Measurements from ENCODE around the gene DENND1B.

The DENND1B gene

DNA sequence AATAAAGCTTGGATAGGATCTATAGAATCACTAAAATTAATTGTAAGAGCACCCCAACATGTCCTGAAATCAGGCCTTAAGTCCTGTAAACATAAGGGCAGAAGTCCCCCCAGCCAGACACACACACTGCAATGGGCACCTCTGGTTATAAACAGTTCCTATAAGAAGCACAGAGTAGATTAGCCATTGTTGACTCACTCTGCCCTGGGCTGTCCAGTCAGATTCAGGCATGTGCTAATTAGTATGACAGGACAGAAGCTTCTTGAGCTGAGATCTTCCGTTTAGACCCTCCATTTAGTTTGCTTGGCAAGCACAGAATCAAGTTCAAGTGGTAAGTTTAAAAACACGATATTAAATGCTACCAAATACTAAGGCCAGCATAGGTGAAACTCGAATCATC, 11.8 kb upstream of the DENND1B start:
- Histone ChIP-seq H3K9me3 (replicated peaks in 1 of 11) (no peaks in the 10 kb centered on the region), H3K27ac (no peak overlapping the region), H3K27me3 (no peaks in the 10 kb centered on the region), H4K20me1 (no peaks in the 10 kb centered on the region), H3K9ac (no peak overlapping the region), H3K4me2 (no peak overlapping the region), H3K4me3 (no peak overlapping the region), H3K36me3 (no peaks in the 10 kb centered on the region), H3K4me1 (peaks cover 0 to 18% (median 4%) of the 10 kb centered on the region in 10 experiments; a peak in 9 of 20 replicates)
- TF ChIP-seq Cebpa-rat (IDR thresholded peaks at IDR 0.05), result no peak

- H3K36me3 ChIP-seq, result no peaks in the 10 kb centered on the region
- no peak overlapping the region for H3K9ac ChIP-seq
- H3K9me3 ChIP-seq (replicated peaks in 1 of 11), result no peaks in the 10 kb centered on the region
- H3K4me2 ChIP-seq, result no peak overlapping the region
- TF ChIP-seq Cebpa-rat (IDR thresholded peaks at IDR 0.05), result no peak
- H3K27ac ChIP-seq, result no peak overlapping the region
- no peaks in the 10 kb centered on the region for H4K20me1 ChIP-seq
- H3K27me3 ChIP-seq, result no peaks in the 10 kb centered on the region
- H3K4me1 ChIP-seq, result peaks cover 0 to 24% (median 4%) of the 10 kb centered on the region in 10 experiments; a peak in 9 of 20 replicates
- no peak overlapping the region for H3K4me3 ChIP-seq
Observed at GRCh38 chr1:197786280-197786679, 11.0 kb upstream of the DENND1B start.

DNA sequence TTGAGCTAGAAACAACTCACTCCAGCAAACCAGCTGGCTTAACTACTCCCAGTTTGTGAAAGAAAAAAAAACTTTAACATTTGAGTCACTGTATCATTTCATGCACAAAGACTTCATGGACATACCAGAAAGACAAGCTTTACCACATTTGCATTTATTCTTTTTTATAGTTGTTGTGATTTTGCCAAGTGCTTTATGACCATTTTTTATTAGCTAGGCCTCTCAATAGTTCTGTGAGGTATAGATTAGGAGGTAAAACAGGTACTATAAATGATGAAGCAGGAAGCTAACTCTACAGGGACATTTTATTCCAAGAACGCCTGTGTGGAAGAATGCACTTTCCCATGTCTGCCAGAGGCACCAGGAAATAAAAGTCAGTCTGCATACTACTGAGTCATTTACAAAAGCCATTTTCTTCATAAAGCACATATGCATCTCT, 8.2 kb upstream of the DENND1B start:
- H3K27ac ChIP-seq, result no peak overlapping the region
- H3K4me2 ChIP-seq, result peak overlapping the region in 2 of 11 experiments; percentile 40 to 43; a peak in 2 of 22 replicates

DNA sequence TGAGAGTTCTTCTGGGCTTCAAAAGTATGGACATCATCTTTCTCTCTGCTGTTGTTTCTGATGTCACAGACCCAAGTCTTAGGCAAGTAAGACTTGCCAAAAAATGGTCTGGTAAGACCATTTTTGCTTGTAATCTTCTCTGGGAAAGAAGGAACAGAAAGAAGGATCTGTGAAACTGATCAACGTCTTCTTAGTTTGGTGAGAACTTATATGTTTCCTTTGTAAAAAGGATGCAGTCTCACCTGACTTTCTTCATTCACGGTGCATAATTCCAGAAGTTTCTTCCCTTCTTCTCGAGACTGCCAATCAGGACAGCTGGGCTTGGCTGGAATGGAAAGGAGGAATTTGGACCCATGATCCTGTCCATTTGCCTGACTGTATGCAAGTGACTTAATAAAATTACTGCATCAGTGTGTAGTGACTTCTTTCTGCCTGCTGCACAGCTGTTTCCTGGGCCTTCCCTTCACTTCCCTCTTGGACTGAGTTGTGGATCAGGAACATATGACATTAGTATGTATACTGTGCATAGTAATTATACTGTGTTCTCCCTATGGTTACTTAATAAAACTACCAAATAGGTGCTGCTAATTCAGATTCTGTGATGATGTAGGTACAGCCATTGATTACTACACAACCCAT, 7.6 kb upstream of the DENND1B start:
- H3K27ac ChIP-seq, result peak overlapping the region in 2 of 11 experiments; percentile 6 to 15; a peak in 1 of 22 replicates
- H3K36me3 ChIP-seq, result no peaks in the 10 kb centered on the region
- H3K9ac ChIP-seq, result no peak overlapping the region
- peak overlapping the region in 5 of 11 experiments; percentile 3 to 43 (median 40); a peak in 6 of 22 replicates for H3K4me2 ChIP-seq
- no peak overlapping the region for H3K4me3 ChIP-seq
- H3K27me3 ChIP-seq, result no peaks in the 10 kb centered on the region
- no peak for TF ChIP-seq Cebpa-rat (IDR thresholded peaks at IDR 0.05)
- H3K4me1 ChIP-seq, result peaks cover 9 to 37% (median 13%) of the 10 kb centered on the region in 10 experiments; a peak in 19 of 20 replicates
- H4K20me1 ChIP-seq, result no peaks in the 10 kb centered on the region
- H3K9me3 ChIP-seq (replicated peaks in 1 of 11), result peaks cover 0 to 6% (median 0%) of the 10 kb centered on the region in 11 experiments; a peak in 3 of 22 replicates

More for the DNA sequence above, 8.2 kb upstream of the DENND1B start:
- Histone ChIP-seq H3K4me1 (peaks cover 3 to 30% (median 8%) of the 10 kb centered on the region in 10 experiments; a peak in 17 of 20 replicates), H3K36me3 (no peaks in the 10 kb centered on the region), H3K9ac (no peak overlapping the region), H3K4me3 (no peak overlapping the region), H3K27me3 (no peaks in the 10 kb centered on the region), H4K20me1 (no peaks in the 10 kb centered on the region), H3K9me3 (replicated peaks in 1 of 11) (peaks cover 0 to 6% (median 0%) of the 10 kb centered on the region in 11 experiments; a peak in 3 of 22 replicates)
- TF ChIP-seq Cebpa-rat (IDR thresholded peaks at IDR 0.05), result no peak

- no peaks in the 10 kb centered on the region for H3K27me3 ChIP-seq
- no peak for TF ChIP-seq Cebpa-rat (IDR thresholded peaks at IDR 0.05)
- peaks cover 0 to 6% (median 0%) of the 10 kb centered on the region in 11 experiments; a peak in 3 of 22 replicates for H3K9me3 ChIP-seq (replicated peaks in 1 of 11)
- no peak overlapping the region for H3K9ac ChIP-seq
- peak overlapping the region in 2 of 11 experiments; percentile 6 to 15; a peak in 1 of 22 replicates for H3K27ac ChIP-seq
- no peaks in the 10 kb centered on the region for H3K36me3 ChIP-seq
- peak overlapping the region in 4 of 11 experiments; percentile 3 to 43 (median 40); a peak in 5 of 22 replicates for H3K4me2 ChIP-seq
- H3K4me3 ChIP-seq, result no peak overlapping the region
- peaks cover 9 to 44% (median 13%) of the 10 kb centered on the region in 10 experiments; a peak in 19 of 20 replicates for H3K4me1 ChIP-seq
- H4K20me1 ChIP-seq, result no peaks in the 10 kb centered on the region
Observed at GRCh38 chr1:197781968-197782721, 6.9 kb upstream of the DENND1B start.

DNA sequence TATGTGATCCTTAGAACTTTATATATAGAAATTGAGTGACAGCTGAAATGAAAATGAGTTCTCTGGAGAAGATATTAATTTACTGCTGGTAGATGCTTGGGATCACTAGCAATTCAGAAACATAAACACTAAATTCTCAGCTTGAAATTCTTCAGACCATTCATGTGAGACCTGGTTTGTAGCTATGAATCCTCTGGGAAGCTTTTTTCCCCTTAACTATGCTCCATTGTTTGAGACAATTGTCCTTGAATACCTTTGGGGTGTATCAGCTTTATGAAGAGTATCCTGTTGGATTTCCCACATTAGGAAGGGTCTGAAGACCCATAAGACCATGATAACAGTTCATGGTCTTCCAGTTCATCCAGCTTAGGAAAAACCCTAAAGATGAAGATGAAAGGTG, 4.6 kb upstream of the DENND1B start:
- Histone ChIP-seq H4K20me1 (peaks cover 0 to 6% (median 0%) of the 10 kb centered on the region in 11 experiments; a peak in 1 of 22 replicates), H3K9me3 (replicated peaks in 1 of 11) (peaks cover 0 to 6% (median 0%) of the 10 kb centered on the region in 11 experiments; a peak in 3 of 22 replicates), H3K9ac (no peak overlapping the region), H3K4me3 (no peak overlapping the region), H3K4me1 (peaks cover 23 to 62% (median 30%) of the 10 kb centered on the region in 10 experiments), H3K36me3 (no peaks in the 10 kb centered on the region), H3K27ac (no peak overlapping the region), H3K4me2 (no peak overlapping the region), H3K27me3 (peaks cover 0 to 21% (median 14%) of the 10 kb centered on the region in 11 experiments; a peak in 19 of 22 replicates)
- no peak for TF ChIP-seq Cebpa-rat (IDR thresholded peaks at IDR 0.05)

GRCh38 chr1:197778366-197778945, 3.2 kb upstream of the DENND1B start:
- Histone ChIP-seq H3K9ac (0 out of 22 replicates have a peak overlapping the region, but pooled peaks of 1 of the 11 experiments have one; percentile 47), H3K4me2 (peak overlapping the region; percentile 64 to 86 (median 77))

GRCh38 chr1:197776351-197777105, 1.2 kb upstream of the DENND1B start:
- no peak overlapping the region for H3K4me3 ChIP-seq
- peaks cover 14 to 50% (median 42%) of the 10 kb centered on the region in 11 experiments for H3K27me3 ChIP-seq
- H3K4me1 ChIP-seq, result peaks cover 29 to 56% (median 46%) of the 10 kb centered on the region in 10 experiments
- H3K36me3 ChIP-seq, result no peaks in the 10 kb centered on the region
- peaks cover 0 to 7% (median 0%) of the 10 kb centered on the region in 11 experiments; a peak in 1 of 22 replicates for H4K20me1 ChIP-seq
- no peak for TF ChIP-seq Cebpa-rat (IDR thresholded peaks at IDR 0.05)
- H3K9ac ChIP-seq, result no peak overlapping the region; a peak in 1 of 22 replicates
- H3K27ac ChIP-seq, result peak overlapping the region in 2 of 11 experiments; percentile 85 to 86; a peak in 5 of 22 replicates
- H3K9me3 ChIP-seq (replicated peaks in 1 of 11), result peaks cover 0 to 6% (median 0%) of the 10 kb centered on the region in 11 experiments; a peak in 3 of 22 replicates
- H3K4me2 ChIP-seq, result peak overlapping the region in 10 of 11 experiments; percentile 83 to 96 (median 94); a peak in 17 of 22 replicates

More at GRCh38 chr1:197778366-197778945, 3.2 kb upstream of the DENND1B start:
- H3K4me3 ChIP-seq, result no peak overlapping the region
- H4K20me1 ChIP-seq, result peaks cover 0 to 6% (median 0%) of the 10 kb centered on the region in 11 experiments; a peak in 1 of 22 replicates
- H3K27ac ChIP-seq, result peak overlapping the region in 4 of 11 experiments; percentile 18 to 44 (median 30); a peak in 5 of 22 replicates
- H3K27me3 ChIP-seq, result peaks cover 4 to 36% (median 29%) of the 10 kb centered on the region in 11 experiments; a peak in 21 of 22 replicates
- no peak for TF ChIP-seq Cebpa-rat (IDR thresholded peaks at IDR 0.05)
- H3K36me3 ChIP-seq, result no peaks in the 10 kb centered on the region
- H3K4me1 ChIP-seq, result peaks cover 28 to 68% (median 41%) of the 10 kb centered on the region in 10 experiments
- peaks cover 0 to 6% (median 0%) of the 10 kb centered on the region in 11 experiments; a peak in 3 of 22 replicates for H3K9me3 ChIP-seq (replicated peaks in 1 of 11)
